ENCODE results near the gene H1-8.

The H1-8 gene

GRCh38 chr3:129571605-129572547, 28.9 kb downstream of the H1-8 start:
- no peak overlapping the region for H3K4me3 ChIP-seq (ENCODE audit: low read depth, low read length)

GRCh38 chr3:129572603-129573002, 29.6 kb downstream of the H1-8 start:
- no peak overlapping the region for H3K4me3 ChIP-seq (ENCODE audit: low read depth, low read length)

GRCh38 chr3:129573493-129573892, 30.5 kb downstream of the H1-8 start:
- H3K4me3 ChIP-seq (ENCODE audit: low read depth, low read length), result no peak overlapping the region

GRCh38 chr3:129574206-129574605, 31.2 kb downstream of the H1-8 start:
- H3K4me3 ChIP-seq (ENCODE audit: low read depth, low read length), result no peak overlapping the region

- no peak overlapping the region for H3K4me3 ChIP-seq (ENCODE audit: low read depth, low read length)
Observed at GRCh38 chr3:129575233-129575996, 32.4 kb downstream of the H1-8 start.

GRCh38 chr3:129575997-129576384, 33.0 kb downstream of the H1-8 start:
- H3K4me3 ChIP-seq (ENCODE audit: low read depth, low read length), result no peak overlapping the region

GRCh38 chr3:129576514-129577352, 33.8 kb downstream of the H1-8 start:
- no peak overlapping the region for H3K4me3 ChIP-seq (ENCODE audit: low read depth, low read length)

- H3K4me3 ChIP-seq (ENCODE audit: low read depth, low read length), result no peak overlapping the region
Observed at GRCh38 chr3:129577366-129577765, 34.4 kb downstream of the H1-8 start.

GRCh38 chr3:129577925-129578786, 35.2 kb downstream of the H1-8 start:
- no peak overlapping the region for H3K4me3 ChIP-seq (ENCODE audit: low read depth, low read length)

GRCh38 chr3:129579991-129580390, 37.0 kb downstream of the H1-8 start:
- H3K4me3 ChIP-seq (ENCODE audit: low read depth, low read length), result no peak overlapping the region

GRCh38 chr3:129581623-129582022, 38.6 kb downstream of the H1-8 start:
- H3K4me3 ChIP-seq (ENCODE audit: low read depth, low read length), result no peak overlapping the region

- no peak overlapping the region for H3K4me3 ChIP-seq (ENCODE audit: low read depth, low read length)
Observed at GRCh38 chr3:129582799-129583198, 39.8 kb downstream of the H1-8 start.

- H3K4me3 ChIP-seq (ENCODE audit: low read depth, low read length), result no peak overlapping the region
Observed at GRCh38 chr3:129583289-129583688, 40.3 kb downstream of the H1-8 start.

- no peak overlapping the region for H3K4me3 ChIP-seq (ENCODE audit: low read depth, low read length)
Observed at GRCh38 chr3:129584631-129585030, 41.7 kb downstream of the H1-8 start.

GRCh38 chr3:129585949-129586657, 43.1 kb downstream of the H1-8 start:
- H3K4me3 ChIP-seq (ENCODE audit: low read depth, low read length), result no peak overlapping the region

- H3K4me3 ChIP-seq (ENCODE audit: low read depth, low read length), result no peak overlapping the region
Observed at GRCh38 chr3:129586746-129587430, 43.9 kb downstream of the H1-8 start.

GRCh38 chr3:129587566-129588210, 44.7 kb downstream of the H1-8 start:
- no peak overlapping the region for H3K4me3 ChIP-seq (ENCODE audit: low read depth, low read length)

GRCh38 chr3:129590215-129590614, 47.2 kb downstream of the H1-8 start:
- no peak overlapping the region for H3K4me3 ChIP-seq (ENCODE audit: low read depth, low read length)
